Suprapubic skin (tissue), 4 donors: ENCODE data around the gene HADH.

Experiments
- CTCF ChIP-seq, 2 donors: fragments of 200-600 bp in 1 of 2; fragments of 450-650 bp in 1 of 2; sonication (generic) in 1 of 2; IDR thresholded peaks; one replicate each; pipeline ENCODE4 v1.5.1; 2016 to 2019; ENCODE audit warnings: antibody characterized with exemption in 2 of 2, mild to moderate bottlenecking in 1 of 2, moderate library complexity in 1 of 2
- EP300 ChIP-seq: sonication (generic); formaldehyde crosslinking; IDR thresholded peaks from one replicate; pipeline ENCODE4 v1.6.1; 2017; ENCODE audit warnings: antibody characterized with exemption
- POLR2AphosphoS5 ChIP-seq, 3 donors: sonication (generic); formaldehyde crosslinking; IDR thresholded peaks; one replicate each; pipeline ENCODE4 v1.6.1; 2017; ENCODE audit warnings: antibody characterized with exemption in 3 of 3

GRCh38 chr4:108042927-108043326, 53.2 kb downstream of the HADH start:
- TF ChIP-seq CTCF (IDR thresholded peaks at IDR 0.05) (no peak), POLR2AphosphoS5 (IDR thresholded peaks at IDR 0.05) (no peak), EP300 (no peak)
